Fibroblast of lung (primary cell): Measurements from ENCODE around the gene FUOM.

Experiments used
- EZH2 ChIP-seq: IDR thresholded peaks from 2 replicates; pipeline ENCODE4 v1.5.1; 2012; ENCODE audit warnings: low read length, control low read depth, mild to moderate bottlenecking; ENCODE audit errors: missing control alignments
- TF ChIP-seq, protein P1 (sequence below), 2 donors: IDR thresholded peaks in 1 of 2; conservative IDR thresholded peaks in 1 of 2; 1 replicate in 1 of 2; 2 replicates in 1 of 2; pipeline ENCODE4 v1.5.1; 2011 to 2012; ENCODE audit warnings: low read length in 2 of 2, control low read depth in 1 of 2, inconsistent platforms in 1 of 2, low read depth in 1 of 2, mild to moderate bottlenecking in 1 of 2

DNA sequence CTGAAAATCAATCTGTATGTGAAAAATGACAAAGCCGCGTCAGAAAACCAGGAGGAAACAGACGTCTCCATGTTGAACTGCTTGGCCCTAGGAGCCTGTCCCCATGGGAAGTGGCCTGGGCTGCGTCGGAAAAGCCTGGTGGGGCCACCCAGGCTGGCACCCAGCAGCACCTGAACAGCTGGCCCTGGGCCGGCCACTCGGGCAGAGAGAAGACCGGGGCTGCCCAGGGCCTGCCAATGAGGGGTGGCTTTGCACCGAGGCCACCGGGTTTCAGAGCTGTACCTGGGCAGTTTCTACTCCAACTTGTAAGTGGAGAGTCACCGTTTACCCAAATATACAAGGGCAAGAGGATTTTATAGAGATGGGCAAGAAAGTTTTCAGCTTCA lies 1.1 kb upstream of the FUOM start:
- TF ChIP-seq, protein P1, sequence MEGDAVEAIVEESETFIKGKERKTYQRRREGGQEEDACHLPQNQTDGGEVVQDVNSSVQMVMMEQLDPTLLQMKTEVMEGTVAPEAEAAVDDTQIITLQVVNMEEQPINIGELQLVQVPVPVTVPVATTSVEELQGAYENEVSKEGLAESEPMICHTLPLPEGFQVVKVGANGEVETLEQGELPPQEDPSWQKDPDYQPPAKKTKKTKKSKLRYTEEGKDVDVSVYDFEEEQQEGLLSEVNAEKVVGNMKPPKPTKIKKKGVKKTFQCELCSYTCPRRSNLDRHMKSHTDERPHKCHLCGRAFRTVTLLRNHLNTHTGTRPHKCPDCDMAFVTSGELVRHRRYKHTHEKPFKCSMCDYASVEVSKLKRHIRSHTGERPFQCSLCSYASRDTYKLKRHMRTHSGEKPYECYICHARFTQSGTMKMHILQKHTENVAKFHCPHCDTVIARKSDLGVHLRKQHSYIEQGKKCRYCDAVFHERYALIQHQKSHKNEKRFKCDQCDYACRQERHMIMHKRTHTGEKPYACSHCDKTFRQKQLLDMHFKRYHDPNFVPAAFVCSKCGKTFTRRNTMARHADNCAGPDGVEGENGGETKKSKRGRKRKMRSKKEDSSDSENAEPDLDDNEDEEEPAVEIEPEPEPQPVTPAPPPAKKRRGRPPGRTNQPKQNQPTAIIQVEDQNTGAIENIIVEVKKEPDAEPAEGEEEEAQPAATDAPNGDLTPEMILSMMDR (conservative IDR thresholded peaks at IDR 0.05 in 1 of 2, IDR thresholded peaks at IDR 0.05 in 1 of 2; ENCODE audit: low read depth in 1 of 2, low read length in 2 of 2) = no peak
- no peak for TF ChIP-seq EZH2
